Measurements from ENCODE around the gene BEST4. TPM values are rescaled to one million over a fixed set of nuclear protein-coding genes. Genes with fewer than 3 reads are reported as not detected.
"Not testable (repeated sequence)": the region's sequence is repeated elsewhere in the genome, so short reads cannot be mapped to it uniquely, and the experiment has no call there.

Gene BEST4
- total RNA-seq, 1 donor from 2014 or later = 0.25 TPM

- Histone ChIP-seq H3K27me3 (ENCODE audit: control insufficient read depth, insufficient read depth, low read length) (no peaks in the 10 kb centered on the region), H3K36me3 (ENCODE audit: control insufficient read depth, insufficient read depth, low read length) (peaks cover 1% of the 10 kb centered on the region), H3K4me3 (ENCODE audit: low read depth, low read length) (no peak overlapping the region)
- TF ChIP-seq CTCF (IDR thresholded peaks at IDR 0.05; ENCODE audit: insufficient read depth, low read length, poor library complexity, severe bottlenecking) = no peak
- no peak for DNase-seq (ENCODE audit: low read depth)
Observed at GRCh38 chr1:44811234-44811633, 23.3 kb upstream of the BEST4 start.

GRCh38 chr1:44810762-44811105 lies 22.8 kb upstream of the BEST4 start:
- not testable (repeated sequence) for H3K27me3 ChIP-seq (ENCODE audit: control insufficient read depth, insufficient read depth, low read length); H3K4me3 ChIP-seq (ENCODE audit: low read depth, low read length); H3K36me3 ChIP-seq (ENCODE audit: control insufficient read depth, insufficient read depth, low read length); DNase-seq (ENCODE audit: low read depth)

GRCh38 chr1:44810101-44810761 lies 22.3 kb upstream of the BEST4 start:
- DNase-seq (ENCODE audit: low read depth) = no peak
- H3K4me3 ChIP-seq (ENCODE audit: low read depth, low read length) = no peak overlapping the region
- H3K27me3 ChIP-seq (ENCODE audit: control insufficient read depth, insufficient read depth, low read length) = no peaks in the 10 kb centered on the region
- peaks cover 3% of the 10 kb centered on the region for H3K36me3 ChIP-seq (ENCODE audit: control insufficient read depth, insufficient read depth, low read length)
- TF ChIP-seq CTCF (IDR thresholded peaks at IDR 0.05; ENCODE audit: insufficient read depth, low read length, poor library complexity, severe bottlenecking) = no peak

- no peaks in the 10 kb centered on the region for H3K27me3 ChIP-seq (ENCODE audit: control insufficient read depth, insufficient read depth, low read length)
- peaks cover 3% of the 10 kb centered on the region for H3K36me3 ChIP-seq (ENCODE audit: control insufficient read depth, insufficient read depth, low read length)
- peak; percentile 13 for TF ChIP-seq CTCF (IDR thresholded peaks at IDR 0.05; ENCODE audit: insufficient read depth, low read length, poor library complexity, severe bottlenecking)
- H3K4me3 ChIP-seq (ENCODE audit: low read depth, low read length) = peak overlapping the region; percentile 36
- no peak for DNase-seq (ENCODE audit: low read depth)
Observed at GRCh38 chr1:44808938-44809917, 21.3 kb upstream of the BEST4 start.

- peak within 1 kb of the TSS; percentile 36 for H3K4me3 ChIP-seq (ENCODE audit: low read depth, low read length)
- no peak for TF ChIP-seq CTCF (IDR thresholded peaks at IDR 0.05; ENCODE audit: insufficient read depth, low read length, poor library complexity, severe bottlenecking)
- no peak for DNase-seq (ENCODE audit: low read depth)
- peaks cover 5% of the 10 kb centered on the region for H3K36me3 ChIP-seq (ENCODE audit: control insufficient read depth, insufficient read depth, low read length)
- no peaks in the 10 kb centered on the region for H3K27me3 ChIP-seq (ENCODE audit: control insufficient read depth, insufficient read depth, low read length)
Observed at GRCh38 chr1:44808063-44808937, 20.3 kb upstream of the BEST4 start, which contains the start of gene BTBD19. Gene BTBD19 (plus strand): TSS chr1:44808523. CDS start chr1:44808821, 298 bp downstream.

Measured in kidney epithelial cell (primary cell).